ENCODE measurements around the gene POP4. TPM values are rescaled to one million over a fixed set of nuclear protein-coding genes. Genes with fewer than 3 reads are reported as not detected.

POP4 gene
- total RNA-seq, 1 donor from 2014 or later, result 37.7 TPM

GRCh38 chr19:29576761-29577648, 29.1 kb upstream of the POP4 start:
- no peak for DNase-seq

- DNase-seq, result no peak
Observed at GRCh38 chr19:29577649-29577963, 28.5 kb upstream of the POP4 start.

- no peak for DNase-seq
Observed at GRCh38 chr19:29578349-29578748, 27.7 kb upstream of the POP4 start.

- DNase-seq, result no peak
Observed at GRCh38 chr19:29579308-29579910, 26.7 kb upstream of the POP4 start.

GRCh38 chr19:29581398-29581797, 24.7 kb upstream of the POP4 start:
- DNase-seq, result no peak

GRCh38 chr19:29583196-29583999, 22.7 kb upstream of the POP4 start:
- DNase-seq, result no peak

GRCh38 chr19:29586401-29586800, 19.7 kb upstream of the POP4 start:
- no peak for DNase-seq

- no peak for DNase-seq
Observed at GRCh38 chr19:29587059-29587458, 19.0 kb upstream of the POP4 start.

GRCh38 chr19:29587518-29587986, 18.5 kb upstream of the POP4 start:
- no peak for DNase-seq

- no peak for DNase-seq
Observed at GRCh38 chr19:29588095-29588494, 18.0 kb upstream of the POP4 start.

GRCh38 chr19:29590278-29590677, 15.8 kb upstream of the POP4 start:
- DNase-seq, result no peak

GRCh38 chr19:29591670-29592069, 14.4 kb upstream of the POP4 start:
- no peak for DNase-seq

GRCh38 chr19:29593869-29594268, 12.2 kb upstream of the POP4 start:
- DNase-seq, result no peak

- no peak for DNase-seq
Observed at GRCh38 chr19:29596080-29596727, 9.9 kb upstream of the POP4 start.

- DNase-seq, result no peak
Observed at GRCh38 chr19:29596885-29597525, 9.1 kb upstream of the POP4 start.

GRCh38 chr19:29598036-29598435, 8.0 kb upstream of the POP4 start:
- DNase-seq, result no peak

GRCh38 chr19:29598496-29598895, 7.6 kb upstream of the POP4 start:
- DNase-seq, result no peak

GRCh38 chr19:29603308-29603707, 2.8 kb upstream of the POP4 start:
- DNase-seq, result no peak

- no peak for DNase-seq
Observed at GRCh38 chr19:29606420-29606747, 301 bp downstream of the POP4 start.

- no peak for DNase-seq
Observed at GRCh38 chr19:29609636-29610035, 3.6 kb downstream of the POP4 start.

- DNase-seq, result no peak
Observed at GRCh38 chr19:29610213-29610573, 4.1 kb downstream of the POP4 start.

GRCh38 chr19:29610574-29611271, 4.6 kb downstream of the POP4 start:
- DNase-seq, result peak; percentile 60

Measured in occipital lobe (tissue), 2 donors.